SIG-M5 (cell line): ENCODE measurements around the gene DOCK6.

Experiments
- DNase-seq: peaks from one replicate; lab custom pipeline; 2025; lab: John Stamatoyannopoulos, UW

The DOCK6 gene

DNA sequence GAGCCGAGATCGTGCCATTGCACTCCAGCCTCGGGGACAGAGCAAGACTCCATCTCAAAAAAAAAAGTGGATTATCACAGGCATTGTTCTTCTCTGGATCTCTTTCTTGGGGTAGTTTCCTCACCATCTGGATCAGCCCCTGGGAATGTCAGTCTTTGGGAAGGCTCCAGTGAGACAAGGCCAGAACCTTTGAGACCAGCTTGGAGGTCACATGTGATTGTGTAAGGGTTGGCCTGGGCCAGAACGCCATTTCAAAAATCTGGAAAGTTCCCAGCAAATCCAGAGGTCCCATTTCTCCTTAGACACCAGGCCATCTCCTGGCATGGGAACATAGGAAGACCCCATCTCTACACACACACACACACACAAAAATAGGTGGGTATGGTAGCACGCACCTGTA, 37.2 kb downstream of the DOCK6 start:
- no peak for DNase-seq

DNA sequence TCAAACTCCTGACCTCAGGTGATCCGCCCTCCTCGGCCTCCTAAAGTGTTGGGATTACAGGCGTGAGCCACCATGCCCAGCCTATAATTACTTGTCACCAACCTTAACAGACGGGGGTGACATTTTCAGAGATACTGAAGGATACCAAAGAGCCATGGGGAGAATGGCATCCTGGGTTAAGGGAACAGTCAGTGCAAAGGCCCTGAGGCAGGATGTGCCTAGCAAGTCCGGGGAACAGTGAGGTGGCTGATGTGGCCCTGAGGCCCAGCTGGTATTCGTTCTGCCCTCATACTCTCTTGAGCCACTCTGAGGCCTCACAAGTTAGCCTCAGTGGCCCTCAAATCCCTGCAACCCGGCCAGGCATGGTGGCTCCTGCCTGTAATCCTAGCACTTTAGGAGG, 37.9 kb downstream of the DOCK6 start:
- DNase-seq = no peak

DNA sequence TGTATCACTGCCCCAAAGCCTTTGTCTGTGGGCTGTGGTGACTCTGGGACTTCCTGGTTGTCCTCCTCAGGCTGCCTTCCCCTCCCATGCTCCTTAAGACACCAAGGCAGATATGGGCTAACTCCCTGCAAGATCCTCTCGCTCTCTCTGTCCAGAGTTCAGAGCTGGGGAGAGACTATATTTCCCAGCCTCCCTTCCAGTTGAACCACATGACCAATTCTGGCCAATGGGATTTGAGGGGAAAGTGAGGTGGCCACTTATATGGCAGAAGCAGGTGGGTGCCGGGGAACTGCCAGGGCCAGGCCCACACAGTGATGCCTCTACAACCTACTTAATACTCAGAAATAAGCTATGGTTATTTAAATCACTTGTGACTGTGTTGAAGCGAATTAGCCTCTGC, 39.1 kb downstream of the DOCK6 start:
- DNase-seq = no peak

DNA sequence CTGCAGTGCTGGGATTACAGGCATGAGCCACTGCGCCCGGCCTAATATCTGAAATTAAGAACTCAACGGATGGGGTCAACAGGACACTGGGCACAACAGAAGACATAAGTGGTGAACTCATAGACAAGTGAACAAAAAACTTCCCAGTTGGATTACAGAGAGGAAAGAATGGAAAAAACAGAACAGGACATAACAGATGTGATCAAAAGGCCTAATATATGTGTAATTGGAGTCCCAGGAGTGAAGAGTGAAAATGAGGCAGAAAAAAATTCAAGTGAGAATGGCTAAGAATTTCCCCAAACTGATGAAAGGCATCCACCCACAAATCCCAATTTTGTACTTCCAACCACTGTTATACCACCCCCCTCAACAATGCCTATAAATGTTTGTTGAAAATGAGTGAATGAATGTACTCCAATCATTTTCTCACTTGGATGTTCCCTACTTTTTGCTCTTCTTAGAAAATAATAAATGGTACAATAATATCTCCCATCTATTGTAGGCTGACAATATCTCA, 41.2 kb downstream of the DOCK6 start:
- no peak for DNase-seq

DNA sequence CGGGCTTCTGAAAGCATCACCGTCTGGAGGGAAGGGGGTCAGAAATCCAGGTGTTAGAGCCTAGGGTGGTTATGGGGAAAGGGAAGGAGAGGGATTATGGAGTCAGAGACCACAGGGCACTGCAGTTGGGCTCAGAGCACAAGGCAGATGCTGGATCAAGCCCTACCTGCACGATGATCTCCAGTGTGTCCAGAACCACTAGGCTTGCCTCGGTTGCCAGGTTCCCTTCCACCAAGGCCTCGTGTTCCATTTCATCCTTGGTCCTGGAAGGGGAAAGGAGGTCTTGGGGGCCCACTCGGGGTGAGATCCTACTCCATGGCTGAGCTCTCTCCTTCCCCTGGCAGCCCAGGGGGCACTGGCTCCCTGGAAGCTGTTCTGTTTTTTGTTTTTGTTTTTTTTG, 47.9 kb downstream of the DOCK6 start:
- no peak for DNase-seq

DNA sequence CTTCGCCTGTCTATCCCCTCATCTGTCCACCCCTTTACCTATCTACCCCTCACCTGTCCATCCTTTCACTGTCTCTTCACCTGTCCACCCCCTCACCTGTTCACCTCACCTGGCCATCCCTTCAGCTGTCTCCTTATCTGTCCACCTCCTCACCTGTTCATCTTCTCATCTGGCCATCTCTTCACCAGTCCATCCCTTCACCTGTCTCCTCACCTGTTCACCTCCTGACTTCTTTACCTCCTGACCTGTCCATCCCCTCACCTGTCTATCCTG, 51.7 kb downstream of the DOCK6 start:
- no peak for DNase-seq

DNA sequence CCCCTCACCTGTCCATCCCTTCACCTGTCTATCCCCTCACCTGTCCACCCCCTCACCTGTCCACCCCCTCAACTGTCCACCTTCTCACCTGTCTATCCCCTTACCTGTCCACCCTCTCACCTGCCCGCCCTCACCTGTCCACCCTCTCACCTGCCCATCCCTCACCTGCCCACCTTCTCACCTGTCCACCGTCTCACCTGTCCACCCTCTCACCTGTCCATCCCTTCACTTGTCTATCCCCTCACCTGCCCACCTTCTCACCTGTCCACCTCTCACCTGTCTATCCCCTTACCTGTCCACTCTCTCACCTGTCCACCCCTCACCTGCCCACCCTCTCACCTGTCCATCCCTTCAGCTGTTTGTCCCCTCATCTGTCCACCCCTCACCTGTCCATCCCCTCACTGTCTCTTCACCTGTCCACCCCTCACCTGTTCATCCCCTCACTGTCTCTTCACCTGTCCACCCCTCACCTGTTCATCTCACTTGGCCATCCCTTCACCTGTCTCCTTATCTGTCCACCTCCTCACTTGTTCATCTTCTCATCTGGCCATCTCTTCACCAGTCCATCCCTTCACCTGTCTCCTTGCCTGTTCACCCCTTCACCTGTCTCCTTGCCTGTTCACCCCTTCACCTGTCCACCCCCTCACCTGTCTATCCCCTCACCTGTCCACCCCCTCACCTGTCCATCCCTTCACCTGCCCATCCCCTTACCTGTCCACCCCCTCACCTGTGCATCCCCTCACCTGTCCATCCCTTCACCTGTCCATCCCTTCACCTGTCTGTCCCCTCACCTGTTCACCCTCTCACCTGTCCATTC, 52.3 kb downstream of the DOCK6 start:
- no peak for DNase-seq

DNA sequence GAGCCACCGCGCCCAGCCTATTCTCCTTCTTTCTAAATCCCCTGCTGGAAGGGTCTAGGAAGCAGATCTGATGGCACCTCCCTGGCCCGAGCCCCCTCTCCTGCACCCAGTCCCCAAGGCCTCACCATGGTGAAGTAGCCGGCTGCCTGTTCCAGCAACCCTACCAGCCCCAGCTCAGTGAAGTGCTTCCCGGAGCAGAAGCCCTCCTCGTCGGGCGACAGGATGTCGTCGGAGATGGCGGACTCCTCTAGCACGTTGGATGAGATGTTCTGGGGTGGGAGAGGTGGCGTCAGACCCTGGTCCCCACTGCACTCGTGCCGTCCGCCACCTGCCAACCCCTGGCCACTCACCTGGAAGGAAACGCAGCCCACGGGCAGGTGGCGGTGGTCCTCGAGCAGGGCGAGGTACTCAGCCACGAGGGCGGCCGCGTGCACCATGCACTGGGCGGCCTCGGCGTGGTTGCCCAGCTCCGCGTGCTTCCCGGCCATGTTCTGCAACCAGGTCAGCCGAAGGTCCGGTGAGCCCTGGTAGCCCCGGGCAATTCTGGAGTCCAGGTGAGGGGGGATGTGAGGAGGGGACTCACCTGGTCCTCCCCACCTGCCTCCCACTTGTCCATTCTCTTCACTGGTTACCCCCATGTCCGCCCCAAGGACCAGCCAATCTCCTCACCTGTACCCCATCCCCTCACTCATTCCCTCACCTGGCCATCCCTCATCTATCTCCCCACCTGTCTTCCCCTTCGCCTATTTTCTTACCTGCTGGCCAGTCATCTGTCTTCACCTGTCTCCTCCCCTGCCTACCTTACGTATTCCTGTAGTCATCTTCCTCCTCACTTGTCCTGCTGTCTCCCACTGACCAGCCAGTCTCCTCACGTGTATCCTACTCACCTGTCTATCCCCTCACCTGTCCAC, 53.5 kb downstream of the DOCK6 start:
- DNase-seq = no peak

DNA sequence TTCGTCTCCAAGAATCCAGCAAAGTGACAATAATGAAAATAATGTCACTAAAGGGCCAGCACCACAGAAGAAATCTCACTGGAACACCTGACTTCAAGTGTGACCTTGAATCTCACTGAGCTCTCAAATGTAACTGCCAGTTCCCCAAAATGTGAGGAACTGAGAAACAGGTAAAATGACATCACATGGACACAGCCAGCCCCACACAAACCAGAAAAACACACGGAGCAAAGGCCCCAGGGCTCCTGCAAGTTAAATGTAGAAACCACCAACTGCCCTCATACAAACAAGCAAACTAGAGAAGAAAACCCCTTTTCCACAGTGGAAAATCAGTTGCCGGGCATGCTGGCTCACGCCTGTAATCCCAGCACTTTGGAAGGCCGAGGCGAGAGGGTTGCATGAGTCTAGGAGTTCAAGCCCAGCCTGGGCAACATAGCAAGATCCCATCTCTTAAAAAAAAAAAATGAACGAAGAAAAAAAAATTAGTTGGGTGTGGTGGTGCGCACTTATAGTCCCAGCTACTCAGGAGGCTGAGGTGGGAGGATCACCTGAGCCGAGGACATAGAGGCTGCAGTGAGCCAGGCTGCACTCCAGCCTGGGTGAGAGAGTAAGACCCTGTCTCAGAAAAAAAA, 56.3 kb downstream of the DOCK6 start:
- DNase-seq = no peak

DNA sequence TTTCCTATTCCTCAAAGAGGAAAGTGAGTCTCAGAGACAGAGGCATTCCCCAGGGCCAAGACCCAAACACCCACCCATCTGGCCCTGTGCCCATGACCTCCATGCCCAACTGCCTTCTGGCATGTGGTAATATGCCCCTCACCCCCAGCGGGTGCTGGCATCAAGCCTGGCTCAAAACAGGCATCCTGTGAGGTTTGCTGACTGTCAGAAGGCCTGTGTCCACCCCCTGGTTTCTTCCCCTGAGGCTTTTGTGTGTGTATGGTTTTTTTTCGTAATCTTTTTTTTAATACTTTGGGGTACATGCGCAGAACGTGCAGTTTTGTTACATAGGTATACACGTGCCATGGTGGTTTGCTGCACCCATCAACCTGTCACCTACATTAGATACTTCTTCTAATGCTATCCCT, 57.4 kb downstream of the DOCK6 start:
- no peak for DNase-seq

DNA sequence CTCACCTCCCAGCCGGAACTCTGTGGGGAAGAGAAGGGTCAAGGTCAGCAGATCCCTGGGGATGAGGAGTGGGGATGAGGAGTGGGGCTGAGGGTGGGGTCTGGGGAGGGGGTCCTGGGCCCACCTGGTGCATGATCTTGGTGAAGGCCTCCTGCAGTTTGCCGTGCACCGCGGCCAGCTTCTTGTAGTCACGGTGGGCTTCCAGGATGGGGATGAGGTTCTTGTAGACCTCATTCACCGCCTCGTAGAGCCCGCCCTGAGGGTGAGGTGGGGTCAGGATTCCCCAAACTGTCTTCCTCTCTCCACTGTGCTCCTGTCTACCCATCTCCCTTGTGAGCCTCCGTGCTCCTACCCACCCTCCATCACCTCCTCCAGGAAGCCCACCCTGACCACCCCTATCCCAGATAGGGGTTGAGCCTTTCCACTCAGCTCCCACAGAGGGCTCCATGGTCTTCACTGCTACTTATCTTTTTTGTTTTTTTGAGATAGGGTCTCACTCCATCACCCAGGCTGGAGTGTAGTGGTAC, 58.2 kb downstream of the DOCK6 start:
- DNase-seq = no peak

DNA sequence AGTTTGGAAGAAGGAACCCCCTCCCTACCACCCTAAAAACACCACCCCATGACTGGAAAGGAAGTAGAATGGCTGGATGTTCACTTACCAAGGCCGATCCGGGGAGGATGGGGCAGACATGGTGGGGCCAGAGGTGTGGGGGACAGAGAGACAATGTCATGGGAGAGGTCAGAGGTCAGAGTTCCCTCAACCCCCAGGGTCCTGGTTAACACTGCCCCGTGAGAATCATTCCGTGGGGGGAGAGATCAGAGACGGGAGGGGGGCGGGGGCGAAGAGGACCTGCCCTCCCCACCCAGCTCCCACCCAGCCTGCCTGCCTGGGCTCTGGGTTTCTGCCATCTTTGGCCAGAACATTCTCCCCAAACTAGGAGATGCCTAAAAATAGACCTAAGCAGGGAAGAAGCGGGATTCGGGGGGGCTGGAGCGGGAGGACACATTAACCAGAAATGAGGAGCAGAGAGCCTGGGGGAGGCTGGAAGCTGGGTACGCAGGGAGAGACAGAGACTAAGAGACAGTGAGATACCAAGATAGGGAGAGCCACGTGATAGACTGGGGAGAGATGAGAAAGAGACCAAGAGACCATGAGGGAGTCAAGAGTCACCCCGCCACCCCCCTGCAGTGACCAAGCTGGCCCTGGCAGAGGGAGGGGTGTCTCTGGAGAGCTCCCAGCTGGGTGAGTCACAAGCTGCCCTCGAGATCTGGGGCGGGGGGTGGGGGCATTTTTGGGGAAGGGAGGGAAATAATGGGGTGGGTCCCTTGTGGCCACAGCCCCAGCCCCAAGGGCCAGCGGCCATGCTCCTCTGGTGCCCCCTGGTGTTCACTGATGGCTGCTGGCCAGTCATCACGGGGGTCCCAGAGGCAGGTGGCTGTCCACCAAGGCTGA, 58.9 kb downstream of the DOCK6 start:
- no peak for DNase-seq

DNA sequence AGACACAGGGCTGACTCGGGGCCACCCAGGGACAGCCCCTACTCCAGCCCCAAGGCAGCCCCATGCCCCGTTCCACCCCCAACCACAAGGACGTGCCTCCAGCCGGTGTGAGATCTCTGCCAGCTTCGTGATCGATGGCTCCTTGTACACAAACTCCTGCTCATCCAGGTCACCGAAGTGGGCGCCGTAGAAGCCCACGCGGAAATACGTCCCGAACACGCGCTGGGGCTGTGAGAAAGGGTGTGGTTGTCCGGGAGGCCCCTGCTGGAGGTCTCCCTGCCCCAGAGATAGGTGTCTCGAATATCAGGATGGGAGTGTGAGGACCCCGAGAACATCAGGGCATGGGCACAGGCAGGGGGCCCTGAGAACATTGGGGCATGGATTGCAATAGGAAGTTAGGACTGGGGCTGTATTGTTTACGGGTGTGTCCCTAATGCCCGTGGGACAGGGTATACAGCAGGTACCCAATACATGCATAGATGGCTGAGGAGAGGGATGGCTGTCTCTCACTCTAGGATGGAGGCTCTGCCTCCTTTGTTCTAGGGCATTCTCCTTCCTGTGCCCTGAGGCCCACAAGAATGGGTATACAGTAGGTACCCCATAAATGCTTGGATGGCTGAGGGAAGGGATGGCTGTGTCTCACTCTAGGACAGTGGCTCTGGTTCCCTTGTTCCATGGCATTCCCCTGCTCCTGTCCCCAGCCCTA, 59.7 kb downstream of the DOCK6 start:
- DNase-seq = no peak

DNA sequence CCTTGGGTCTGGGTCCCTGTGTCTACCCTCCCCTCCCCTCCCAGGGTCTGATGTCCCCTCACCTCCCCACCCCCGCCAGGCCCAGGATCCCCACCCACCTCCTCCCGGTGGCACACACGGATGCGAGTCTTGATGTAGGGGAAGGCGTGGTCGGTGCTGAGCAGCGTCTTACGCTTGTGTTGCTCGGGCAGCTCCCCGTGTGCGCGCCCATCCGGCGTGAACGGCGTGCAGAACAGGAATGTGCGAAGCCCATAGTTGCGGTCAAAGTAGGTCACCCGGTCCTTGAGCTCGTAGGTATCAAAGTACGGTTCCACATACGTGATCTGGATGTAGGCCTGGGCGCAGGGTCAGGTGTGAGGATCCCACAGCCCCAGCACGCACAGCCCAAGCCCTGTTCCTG, 60.5 kb downstream of the DOCK6 start:
- no peak for DNase-seq

DNA sequence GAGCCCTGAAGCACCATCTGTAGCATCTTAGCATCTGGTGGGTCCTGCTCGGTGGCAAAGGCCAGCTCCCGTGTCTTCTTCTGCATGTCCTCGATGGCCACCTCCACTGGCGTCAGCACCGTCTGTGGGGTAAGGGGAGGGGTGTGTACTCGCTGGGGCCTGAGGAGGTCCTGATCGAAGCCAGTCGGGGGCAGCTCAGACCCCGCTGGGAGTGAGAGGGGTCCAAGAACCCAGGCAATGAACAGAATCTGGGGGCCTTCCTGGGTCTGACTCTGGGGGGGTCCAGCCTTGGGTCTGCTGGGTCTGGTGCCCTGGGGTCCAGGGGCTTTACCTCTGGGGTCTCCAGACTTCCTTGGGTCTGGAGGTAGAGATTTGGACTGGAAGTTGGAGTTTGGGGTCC, 61.4 kb downstream of the DOCK6 start:
- no peak for DNase-seq

DNA sequence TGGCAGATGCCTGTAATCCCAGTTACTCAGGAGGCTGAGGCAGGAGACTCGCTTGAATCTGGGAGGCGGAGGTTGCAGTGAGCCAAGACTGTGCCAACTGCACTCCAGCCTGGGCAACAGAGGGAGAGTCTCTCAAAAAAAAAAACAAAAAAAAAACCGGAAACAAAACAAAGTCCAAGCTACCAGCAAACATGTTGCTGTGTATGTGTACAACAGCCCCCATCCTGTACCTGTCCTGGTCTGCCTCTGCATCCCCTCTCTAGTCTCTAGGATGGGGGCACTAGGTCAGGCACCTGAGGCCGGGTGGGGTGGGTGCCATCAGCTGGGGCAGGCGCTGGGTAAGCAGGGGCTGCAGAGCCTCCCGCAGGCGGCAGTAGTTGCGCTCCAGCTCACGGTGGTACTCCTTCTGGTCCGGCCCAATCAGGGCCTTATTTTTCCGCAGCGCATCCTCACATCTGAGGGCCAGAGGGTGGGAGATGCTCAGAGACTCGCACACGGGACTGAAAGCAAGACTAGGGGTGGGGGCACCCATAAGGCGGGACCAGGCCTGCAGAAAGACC, 62.2 kb downstream of the DOCK6 start:
- DNase-seq = no peak

DNA sequence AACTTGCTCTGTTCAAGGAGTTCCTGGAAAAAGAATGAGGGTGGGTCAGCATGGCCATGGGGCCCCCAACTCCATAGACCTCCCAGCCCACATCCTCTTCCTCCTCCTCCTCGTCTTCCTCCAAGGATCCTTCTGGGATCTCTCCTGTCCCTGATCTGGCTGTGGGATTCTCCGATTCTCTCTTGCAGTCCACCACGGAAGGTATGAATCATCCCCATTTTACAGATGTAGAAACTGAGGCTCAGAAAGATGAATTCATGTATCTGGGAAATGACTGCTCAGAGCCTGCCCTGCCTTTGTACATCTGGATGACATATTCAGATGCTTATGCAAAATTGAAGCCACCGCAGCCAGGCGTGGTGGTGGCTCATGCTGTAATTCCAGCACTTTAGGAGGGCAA, 62.8 kb downstream of the DOCK6 start:
- DNase-seq = no peak

DNA sequence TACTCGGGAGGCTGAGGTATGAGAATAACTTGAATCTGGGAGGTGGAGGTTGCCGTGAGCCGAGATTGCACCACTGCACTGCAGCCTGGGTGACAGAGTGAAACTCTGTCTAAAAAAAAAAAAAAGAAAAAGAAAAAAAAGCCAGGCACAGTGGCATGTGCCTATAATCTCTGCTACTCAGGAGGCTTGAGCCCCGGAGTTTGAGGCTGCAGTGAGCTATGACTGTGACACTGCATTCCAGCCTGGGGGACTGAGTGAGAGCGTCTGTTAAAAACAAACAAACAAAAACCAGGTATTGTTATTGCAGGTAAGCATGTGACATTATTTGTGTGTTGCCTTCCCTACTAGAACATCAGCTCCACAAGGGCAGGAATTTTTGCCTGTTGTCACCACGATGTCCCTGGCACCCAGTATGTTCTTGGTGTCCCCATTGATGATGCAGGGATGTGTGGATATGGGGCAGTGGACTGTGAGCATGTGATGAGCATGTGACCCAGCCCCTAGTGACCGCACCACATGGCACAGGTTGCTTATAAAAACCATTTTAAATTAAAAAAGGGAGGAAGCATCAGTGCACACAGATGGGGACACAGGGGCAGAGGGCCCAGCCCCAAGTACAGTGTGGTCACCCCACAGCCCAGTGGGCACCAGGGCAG, 63.4 kb downstream of the DOCK6 start:
- DNase-seq = no peak

DNA sequence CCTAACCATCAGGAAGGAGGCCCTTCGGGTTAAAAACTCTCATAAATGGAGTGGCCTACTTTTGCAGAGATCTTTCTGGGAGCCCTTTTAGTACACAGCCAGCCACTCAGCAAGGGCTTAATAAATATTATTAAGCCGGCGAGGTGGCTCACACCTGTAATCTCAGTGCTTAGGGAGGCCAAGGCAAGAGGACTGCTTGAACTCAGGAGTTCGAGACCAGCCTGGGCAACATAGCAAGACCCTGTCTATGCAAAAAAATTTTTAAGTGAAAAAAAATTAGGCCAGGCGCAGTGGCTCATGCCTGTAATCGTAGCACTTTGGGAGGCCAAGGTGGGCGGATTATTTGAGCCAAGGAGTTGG, 64.2 kb downstream of the DOCK6 start:
- no peak for DNase-seq
